Activated CD8-positive, alpha-beta memory T cell treated with anti-CD3 and anti-CD28 coated beads for 48 hours (primary cell): ENCODE measurements around the gene TDRD12.
A peak's percentile ranks its signal among the peaks of the same experiment; 100 is the strongest.
"Not testable (repeated sequence)": the region's sequence is repeated elsewhere in the genome, so short reads cannot be mapped to it uniquely, and the experiment has no call there.

Source experiments
- DNase-seq, 3 experiments: peaks; one replicate each; pipeline ENCODE4 v3.0.0-alpha.2; 2020; ENCODE audit warnings: low read depth in 2 of 3, low spot score in 2 of 3

The TDRD12 gene

DNA sequence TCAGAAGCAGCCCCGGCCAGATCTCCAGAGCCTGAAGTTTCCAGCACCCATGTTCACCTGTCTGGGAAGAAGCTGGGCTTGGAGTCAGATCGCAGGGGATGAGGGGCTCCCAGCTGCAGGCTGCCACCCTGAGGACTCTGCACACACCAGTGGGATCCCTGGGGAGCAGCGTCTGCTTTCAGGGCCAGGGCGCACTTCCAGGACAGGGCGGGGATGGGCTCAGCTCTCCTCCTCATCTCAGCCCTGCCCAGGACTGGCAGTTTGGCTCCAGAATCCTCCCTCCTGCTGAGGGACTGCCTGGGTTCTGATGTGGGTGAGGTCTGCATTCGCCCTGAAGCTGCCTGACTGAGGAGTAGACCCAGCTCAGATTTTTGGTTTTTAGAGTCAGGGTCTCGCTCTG lies 146.5 kb downstream of the TDRD12 start:
- DNase-seq = no peak

DNA sequence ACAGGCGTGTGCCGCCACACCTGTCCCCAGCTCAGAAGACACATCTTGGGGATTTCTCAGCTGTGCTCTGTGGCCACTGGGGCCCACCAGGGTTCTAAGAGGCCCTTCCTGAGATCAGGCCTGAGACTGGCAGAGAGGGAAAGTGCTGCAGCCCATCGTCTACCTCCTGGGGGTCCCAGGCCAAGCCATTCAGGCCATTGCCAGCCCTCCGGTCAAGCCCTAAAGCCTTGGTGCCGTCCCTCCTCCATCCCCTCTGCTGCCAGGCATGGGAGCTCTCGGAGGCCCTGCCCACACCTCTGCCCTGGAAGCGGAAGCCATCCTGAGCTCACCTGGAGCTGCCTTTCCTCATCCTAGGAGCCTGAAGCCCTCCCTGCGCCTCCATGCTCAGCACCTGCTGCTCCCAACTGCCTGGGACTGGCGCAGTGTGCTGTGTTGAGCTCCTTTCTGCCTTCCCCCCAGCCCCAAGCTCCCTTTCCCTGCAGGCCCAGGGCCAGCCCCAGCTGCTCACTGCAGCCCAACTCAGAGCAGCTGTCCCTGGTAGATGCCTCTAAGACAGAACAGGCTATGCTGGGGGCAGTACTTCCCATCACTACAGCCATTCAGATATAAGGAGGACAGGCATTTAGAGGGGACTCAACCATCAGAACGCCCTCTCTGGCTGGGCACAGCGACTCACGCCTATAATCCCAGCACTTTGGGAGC lies 147.1 kb downstream of the TDRD12 start:
- DNase-seq = no peak

DNA sequence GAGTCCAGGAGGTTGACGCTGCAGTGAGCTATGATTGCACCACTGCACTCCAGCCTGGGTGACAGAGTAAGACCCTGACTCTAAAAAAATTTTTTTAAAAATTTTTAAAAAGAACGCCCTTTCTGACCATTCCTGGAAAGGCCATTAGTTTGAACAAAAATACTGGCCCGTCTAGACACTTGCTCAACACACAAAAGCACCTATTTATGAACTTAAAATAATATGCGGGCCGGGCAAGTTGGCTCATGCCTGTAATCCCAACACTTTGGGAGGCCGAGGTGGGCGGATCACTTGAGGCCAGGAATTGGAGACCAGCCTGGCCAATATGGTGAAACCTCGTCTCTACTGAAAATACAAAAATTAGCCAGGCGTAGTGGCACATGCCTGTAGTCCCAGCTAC lies 147.9 kb downstream of the TDRD12 start:
- DNase-seq = not testable (repeated sequence)

DNA sequence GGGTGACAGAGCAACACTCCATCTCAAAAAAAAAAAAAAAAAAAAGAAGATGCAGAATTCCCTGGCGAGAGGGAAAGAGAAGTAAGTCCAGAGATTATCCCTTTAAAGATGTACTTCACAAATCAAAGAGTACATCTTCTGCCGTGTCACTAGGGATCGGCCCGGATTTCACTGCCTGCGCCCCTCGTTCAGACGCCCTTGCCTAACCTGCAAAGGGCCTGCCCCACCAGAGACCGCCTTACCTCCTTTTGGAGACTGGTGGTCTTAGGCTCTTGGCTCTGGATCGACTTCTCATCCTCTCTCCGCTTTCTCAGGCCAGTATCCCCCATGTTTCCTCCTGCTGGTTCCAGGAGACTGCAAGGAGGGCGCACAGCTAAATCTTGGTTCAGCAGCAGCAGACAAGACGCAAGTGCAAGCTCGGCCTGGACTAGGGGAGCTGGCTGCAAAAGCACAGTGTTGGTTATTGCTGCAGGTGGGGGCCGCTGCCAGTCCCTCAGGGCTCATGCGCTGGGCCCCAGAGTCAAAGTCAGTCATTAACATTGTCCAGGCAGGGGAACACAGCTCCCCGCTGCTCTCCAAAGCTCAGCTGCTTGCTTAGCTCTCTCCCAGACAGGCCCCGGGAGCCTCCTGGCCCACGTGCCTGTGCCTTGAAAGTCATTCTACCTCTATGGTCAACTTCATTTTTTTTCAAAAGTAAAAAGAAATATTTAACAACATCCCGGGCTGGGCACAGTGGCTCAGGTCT lies 148.8 kb downstream of the TDRD12 start:
- DNase-seq = no peak

DNA sequence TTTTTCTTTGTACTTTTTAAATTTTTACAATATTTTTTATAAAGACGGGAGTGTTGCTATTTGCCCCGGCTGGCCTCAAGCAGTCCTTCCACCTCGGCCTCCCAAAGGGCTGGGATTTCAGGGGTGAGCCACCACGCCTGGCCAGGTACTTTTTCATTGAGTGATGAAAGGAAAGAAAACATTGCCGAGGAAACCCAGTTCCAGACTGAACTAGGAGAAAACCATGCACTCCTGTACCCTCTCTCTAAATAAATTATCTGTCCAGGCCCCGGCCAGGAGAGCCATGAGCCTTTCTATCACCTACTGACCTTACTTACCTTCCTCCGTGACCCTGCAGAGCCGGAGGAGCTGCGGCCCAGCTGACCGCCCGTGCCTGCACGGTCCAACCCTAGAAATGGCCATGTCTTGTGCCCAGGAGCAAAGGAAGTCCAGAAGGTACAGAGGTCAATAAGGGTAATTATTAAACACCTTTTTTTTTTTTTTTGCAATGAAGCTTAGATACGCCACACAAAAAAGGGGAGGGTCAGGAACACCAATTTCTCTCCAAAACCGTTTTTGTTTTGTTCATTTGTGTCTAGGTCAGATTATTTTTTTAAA lies 149.9 kb downstream of the TDRD12 start, which contains the start of gene SLC7A9:
TSS of gene SLC7A9 (minus strand) at position 399 of the 597 bp plus-strand sequence. CDS start 1,233 bp downstream, outside the sequence.
- no peak for DNase-seq

DNA sequence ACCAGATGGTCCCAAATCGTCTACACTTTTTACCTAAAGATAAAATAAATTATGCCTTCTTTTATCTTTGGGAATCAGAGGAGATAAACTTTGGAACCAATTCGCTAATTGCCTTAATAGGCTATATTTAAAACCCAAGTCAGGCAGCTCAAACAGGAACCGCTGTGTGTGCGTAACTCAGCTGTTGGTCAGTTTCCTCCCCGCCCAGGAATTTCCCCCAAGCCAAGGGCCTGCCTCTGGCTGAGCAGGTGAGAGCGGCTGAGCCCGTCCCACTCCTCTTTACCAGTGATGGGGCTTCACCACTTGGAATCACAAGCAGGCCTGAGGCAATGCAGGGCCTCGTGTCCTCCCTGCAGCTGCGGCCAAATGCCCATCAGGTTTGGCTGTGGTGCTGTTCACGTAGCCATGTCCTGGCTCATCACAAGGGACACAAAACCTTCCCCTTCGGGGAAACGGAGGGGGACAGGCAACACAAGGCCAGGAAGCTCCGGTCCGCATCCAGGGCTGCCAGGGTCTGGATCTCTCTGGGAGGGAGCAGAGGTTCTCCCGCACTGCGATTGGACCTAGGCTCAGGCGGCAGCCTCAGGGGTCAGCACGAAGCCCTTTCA lies 150.5 kb downstream of the TDRD12 start:
- DNase-seq = no peak

DNA sequence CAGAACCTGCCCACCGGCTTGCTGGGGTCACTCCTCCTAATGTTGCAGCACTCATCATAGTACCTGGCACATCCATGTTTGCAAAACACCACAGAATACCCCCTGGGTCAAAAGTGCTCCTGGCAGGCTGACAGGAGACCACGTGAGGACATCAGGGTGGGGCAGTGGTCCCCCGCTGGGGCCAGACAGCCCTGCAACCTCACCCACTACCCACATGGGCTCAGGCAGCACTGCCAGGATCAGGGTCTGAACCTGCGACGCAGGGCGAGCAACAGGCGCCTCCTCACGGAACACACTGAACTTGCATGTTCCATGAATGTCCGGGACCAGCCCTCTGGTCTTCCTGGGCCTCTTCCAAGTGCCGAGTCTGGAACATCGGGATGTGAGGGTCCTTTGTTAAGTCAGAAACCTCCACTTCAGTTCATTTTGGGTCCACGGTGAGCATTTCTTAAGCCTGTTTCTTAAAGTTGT lies 151.4 kb downstream of the TDRD12 start:
- DNase-seq = no peak

DNA sequence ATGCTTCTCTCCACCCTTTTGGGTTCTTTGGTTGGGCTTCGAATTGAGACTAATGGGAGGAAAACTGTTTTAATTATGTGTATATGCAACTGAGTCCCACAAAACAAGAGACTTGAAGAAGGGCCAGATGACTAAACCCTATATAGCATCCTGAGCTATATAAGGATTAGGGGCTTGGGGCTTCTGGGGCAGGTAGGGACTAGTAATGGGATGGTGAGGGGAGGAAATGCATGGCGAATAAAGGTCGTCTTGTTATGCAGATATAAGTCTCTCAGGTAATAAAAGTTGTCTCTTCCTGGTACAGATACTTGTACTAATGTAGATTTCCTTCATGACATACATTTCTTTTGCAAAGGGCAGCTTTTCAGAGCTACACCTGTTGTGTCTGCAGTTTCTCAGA lies 152.8 kb downstream of the TDRD12 start:
- no peak for DNase-seq

DNA sequence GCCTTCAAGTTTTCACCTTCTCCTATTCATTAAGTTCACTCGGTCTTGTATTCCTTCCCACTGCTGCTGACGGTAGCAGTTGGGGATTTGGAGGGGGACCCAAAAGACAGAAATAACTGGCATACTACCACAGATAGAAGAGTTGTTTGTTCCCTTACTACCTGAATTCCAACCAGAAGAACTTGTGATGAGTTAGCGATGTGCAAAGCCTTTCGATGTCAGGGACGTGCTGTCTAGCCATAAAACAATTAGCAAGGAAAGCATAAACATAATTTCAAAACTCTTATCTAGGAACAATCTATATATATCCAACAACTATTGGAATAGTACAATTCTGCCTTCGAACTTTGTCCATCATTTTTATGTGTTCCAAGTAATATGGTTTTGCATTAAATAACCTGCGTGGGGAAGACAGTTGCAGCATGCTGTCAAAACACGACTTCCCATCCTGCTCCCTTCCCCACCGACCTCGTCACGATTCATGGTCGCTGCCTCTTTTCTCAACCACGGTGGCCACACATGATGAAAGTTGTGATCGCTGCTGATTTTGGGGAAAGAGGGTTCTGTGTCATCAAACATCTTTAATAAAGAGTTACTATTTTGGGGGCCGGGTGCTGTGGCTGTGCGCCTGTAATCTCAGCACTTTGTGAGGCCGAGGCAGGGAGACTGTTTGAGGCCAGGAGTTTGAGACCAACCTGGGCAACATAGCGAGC lies 153.8 kb downstream of the TDRD12 start:
- DNase-seq = peak in 1 of 3 experiments; percentile 10

DNA sequence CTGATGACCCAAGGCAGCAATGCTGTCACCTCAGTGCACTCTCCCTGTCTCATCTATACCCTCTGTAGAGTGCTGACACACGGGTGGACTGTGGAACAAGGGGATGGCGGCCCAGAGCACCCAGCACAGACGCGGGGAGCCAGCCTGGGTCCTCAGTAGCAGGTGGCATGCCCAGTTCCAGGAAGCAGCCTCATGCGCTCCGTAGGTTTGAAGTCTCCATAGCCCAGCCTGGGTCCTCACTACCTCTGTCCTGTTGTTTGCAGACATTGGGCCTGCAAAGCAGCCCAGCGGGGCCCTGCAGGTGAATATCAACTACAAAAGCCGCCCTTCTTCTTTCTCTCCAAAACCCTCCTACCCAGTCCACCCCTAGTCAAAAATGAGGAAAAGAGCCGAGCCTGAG lies 155.0 kb downstream of the TDRD12 start:
- no peak for DNase-seq

DNA sequence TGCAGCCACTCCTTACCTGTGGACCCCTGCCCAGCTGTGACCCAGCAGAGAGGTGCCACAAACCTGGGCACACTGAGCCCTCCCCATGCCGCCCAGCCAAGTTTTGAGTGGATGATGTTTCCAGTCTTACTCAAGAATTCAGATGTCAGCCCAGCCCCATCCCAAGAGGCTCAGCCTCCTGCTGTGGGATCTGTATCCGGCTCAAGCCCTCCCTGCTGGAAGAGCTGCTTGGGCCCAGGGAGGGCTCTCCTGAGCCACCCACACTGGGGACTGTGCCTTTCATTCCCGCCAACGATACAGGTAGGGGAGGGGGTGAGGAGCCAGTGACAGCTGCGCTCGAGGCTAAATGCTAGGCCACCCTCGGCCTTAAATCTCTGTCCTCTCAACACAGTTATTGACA lies 155.9 kb downstream of the TDRD12 start:
- no peak for DNase-seq

DNA sequence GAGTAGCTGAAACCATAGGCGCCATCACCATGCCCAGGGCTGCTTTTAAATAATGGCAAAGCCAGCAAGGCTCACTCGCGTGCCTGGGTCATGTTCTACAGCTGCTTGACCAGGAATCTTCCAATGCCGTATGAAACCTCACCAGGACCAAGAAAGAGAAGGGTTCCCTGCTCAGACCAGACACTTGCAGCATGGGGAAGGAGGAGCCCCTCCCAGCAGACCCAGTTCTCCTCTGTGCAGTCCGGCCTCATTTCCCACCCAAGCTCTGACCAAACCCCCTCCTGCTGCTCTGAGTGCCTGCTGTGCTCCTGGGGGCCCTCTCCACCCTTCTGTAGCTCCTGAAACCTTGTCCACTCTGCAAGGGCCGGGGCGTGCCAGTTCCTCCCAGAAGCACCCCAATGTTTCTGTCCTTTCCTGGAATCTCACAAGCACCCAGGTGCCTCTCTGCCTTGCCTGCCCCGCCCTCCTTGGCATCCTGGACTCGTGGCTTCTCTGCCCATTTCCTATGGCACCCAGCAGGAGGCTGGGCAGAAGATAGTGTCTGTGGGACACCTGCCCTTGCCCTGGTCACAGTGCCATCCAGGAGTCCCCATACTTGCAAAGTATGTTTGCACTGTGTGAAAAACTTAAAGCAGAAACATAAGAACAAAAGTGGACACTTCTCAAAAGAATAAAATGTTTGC lies 156.8 kb downstream of the TDRD12 start:
- no peak for DNase-seq

DNA sequence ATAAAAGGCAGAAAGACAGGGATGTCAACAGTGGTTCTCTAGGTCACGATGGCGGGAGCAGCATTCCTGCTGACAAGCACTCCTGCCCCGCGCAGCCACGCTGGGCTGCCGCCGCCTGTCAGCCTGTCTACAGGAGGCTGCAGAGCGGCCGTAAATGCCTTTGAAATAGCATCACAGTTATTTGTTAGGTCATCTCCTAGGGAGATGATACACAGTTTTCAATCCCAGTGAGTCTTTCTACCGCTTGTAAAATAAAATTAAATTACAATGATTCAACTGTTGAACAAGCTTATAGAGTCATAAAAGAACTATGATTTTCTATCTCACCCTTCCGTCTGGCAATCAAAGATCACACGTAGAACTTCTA lies 157.3 kb downstream of the TDRD12 start:
- no peak for DNase-seq
